ENCODE results near the gene RHPN2.

- TF ChIP-seq POLR2A (IDR thresholded peaks at IDR 0.05) (no peak), CTCF (IDR thresholded peaks at IDR 0.05) (no peak), POLR2AphosphoS5 (IDR thresholded peaks at IDR 0.05) (no peak)
Observed at GRCh38 chr19:33064792-33065550, at the start of gene RHPN2.
